H1 (cell line): ENCODE results near the gene LSM7. TPM values are rescaled to one million over a fixed set of nuclear protein-coding genes. Genes with fewer than 3 reads are reported as not detected.

Source experiments
- CTCF ChIA-PET: fragments of 300-600 bp; sonication (Branson Sonifier 250); formaldehyde crosslinking; loops from one replicate; lab custom pipeline; 2021; ENCODE audit not compliant: partially characterized antibody; lab: Charles Lee
- POLR2A ChIA-PET: fragments of 300-600 bp; sonication (Branson Sonifier 250); formaldehyde crosslinking; loops from one replicate; lab custom pipeline; 2021; ENCODE audit warnings: inconsistent platforms; ENCODE audit not compliant: partially characterized antibody; lab: Charles Lee
- DNase-seq, 2 experiments: peaks; one replicate each; pipeline versions ENCODE4 v3.0.0 to v3.0.0-alpha.2; 2010 to 2022; ENCODE audit warnings: low spot score in 2 of 2, low read depth in 1 of 2, mixed read lengths in 1 of 2
- FAIRE-seq: peaks from 2 replicates; lab custom pipeline; 2011; peaks lifted over from hg19 to GRCh38; lab: Jason Lieb, UNC
- H2AFZ ChIP-seq: 2 replicates; pipeline ENCODE4 v1.8.1; 2012; ENCODE audit warnings: low read length, inconsistent platforms
- H2AK5ac ChIP-seq: 2 replicates; pipeline ENCODE4 v1.6.1; 2013; ENCODE audit warnings: low read depth, low read length
- H2BK120ac ChIP-seq: replicated peaks from 2 replicates; pipeline ENCODE3; 2013; ENCODE audit warnings: low read depth, low read length, inconsistent platforms
- H2BK12ac ChIP-seq: 2 replicates; pipeline ENCODE4 v1.6.1; 2013; ENCODE audit warnings: low read depth, low read length
- H2BK15ac ChIP-seq: 2 replicates; pipeline ENCODE4 v1.6.1; 2013; ENCODE audit warnings: low read length
- H2BK20ac ChIP-seq: 2 replicates; pipeline ENCODE4 v1.6.1; 2013; ENCODE audit warnings: low read length
- H2BK5ac ChIP-seq: 2 replicates; pipeline ENCODE4 v1.6.1; 2013; ENCODE audit warnings: low read depth, low read length
- H3K14ac ChIP-seq: 2 replicates; pipeline ENCODE4 v1.6.1; 2013; ENCODE audit warnings: inconsistent platforms; ENCODE audit not compliant: insufficient read length
- H3K18ac ChIP-seq: 2 replicates; pipeline ENCODE4 v1.6.1; 2013; ENCODE audit warnings: low read length; ENCODE audit errors: extremely low read depth
- H3K23ac ChIP-seq: 2 replicates; pipeline ENCODE4 v1.6.1; 2013; ENCODE audit warnings: inconsistent platforms; ENCODE audit not compliant: insufficient read length
- H3K23me2 ChIP-seq: 2 replicates; pipeline ENCODE4 v1.6.1; 2013; ENCODE audit warnings: low read depth, low read length
- H3K27ac ChIP-seq: 2 replicates; pipeline ENCODE4 v1.6.1; 2011; ENCODE audit warnings: low read depth, low read length, inconsistent platforms
- H3K27me3 ChIP-seq, 4 experiments: replicated peaks in 1 of 4; 1 replicate in 1 of 4; 2 replicates in 3 of 4; pipeline versions ENCODE4 v1.6.1 to v1.8.1; 2011 to 2013; ENCODE audit warnings: low read length in 3 of 4, mild to moderate bottlenecking in 3 of 4, inconsistent platforms in 2 of 4, mixed read lengths in 2 of 4, moderate library complexity in 1 of 4; ENCODE audit not compliant: control insufficient read depth in 3 of 4, insufficient read depth in 3 of 4; ENCODE audit errors: extremely low read depth in 1 of 4
- H3K36me3 ChIP-seq, 4 experiments: 2 replicates each; pipeline versions ENCODE4 v1.6.1 to v1.8.1; 2011 to 2013; ENCODE audit warnings: mild to moderate bottlenecking in 4 of 4, low read length in 3 of 4, moderate library complexity in 2 of 4, control low read depth in 1 of 4, inconsistent platforms in 1 of 4; ENCODE audit not compliant: insufficient read depth in 4 of 4, control insufficient read depth in 2 of 4
- H3K4ac ChIP-seq: replicated peaks from 2 replicates; pipeline ENCODE3; 2013; ENCODE audit warnings: low read length, low read depth, mixed read lengths, inconsistent platforms; ENCODE audit not compliant: insufficient read length
- H3K4me1 ChIP-seq, 4 experiments: replicated peaks in 1 of 4; 1 replicate in 1 of 4; 2 replicates in 3 of 4; pipeline versions ENCODE4 v1.6.1 to v1.8.1; 2011 to 2013; ENCODE audit warnings: low read length in 3 of 4, inconsistent platforms in 2 of 4, mixed read lengths in 1 of 4; ENCODE audit not compliant: insufficient read depth in 4 of 4, control insufficient read depth in 3 of 4
- H3K4me2 ChIP-seq, 2 experiments: 2 replicates each; pipeline versions ENCODE4 v1.6.1 to v1.8.1; 2011 to 2013; ENCODE audit warnings: low read depth in 2 of 2, low read length in 2 of 2, control low read depth in 1 of 2, inconsistent platforms in 1 of 2, mild to moderate bottlenecking in 1 of 2; ENCODE audit not compliant: insufficient read depth in 1 of 2
- H3K4me3 ChIP-seq, 4 experiments: fragments of 200-600, 300-600 bp in 1 of 4; sonication (generic), shearing (Covaris generic), sonication (Bioruptor Twin) in 1 of 4; 2 replicates each; pipeline versions ENCODE4 v1.5.1 to v1.8.1; 2011 to 2016; ENCODE audit warnings: low read length in 4 of 4, low read depth in 3 of 4, control low read depth in 2 of 4, inconsistent platforms in 2 of 4, mild to moderate bottlenecking in 2 of 4, mixed read lengths in 1 of 4, moderate library complexity in 1 of 4; ENCODE audit not compliant: insufficient read depth in 2 of 4; ENCODE audit errors: extremely low read depth in 1 of 4
- H3K56ac ChIP-seq: replicated peaks from 2 replicates; pipeline ENCODE3; 2013; ENCODE audit warnings: low read depth, mild to moderate bottlenecking, mixed read lengths, low read length, inconsistent platforms; ENCODE audit not compliant: insufficient read length
- H3K79me1 ChIP-seq: 2 replicates; pipeline ENCODE4 v1.6.1; 2013; ENCODE audit warnings: low read depth, low read length, control low read depth
- H3K79me2 ChIP-seq, 2 experiments: 2 replicates each; pipeline versions ENCODE4 v1.6.1 to v1.8.1; 2012 to 2013; ENCODE audit warnings: low read length in 2 of 2, mild to moderate bottlenecking in 2 of 2, inconsistent platforms in 1 of 2; ENCODE audit not compliant: insufficient read depth in 2 of 2, control insufficient read depth in 1 of 2
- H3K9ac ChIP-seq, 4 experiments: replicated peaks in 1 of 4; 1 replicate in 1 of 4; 2 replicates in 3 of 4; pipeline versions ENCODE4 v1.6.1 to v1.8.1; 2011 to 2013; ENCODE audit warnings: low read depth in 3 of 4, low read length in 3 of 4, control low read depth in 2 of 4, mild to moderate bottlenecking in 2 of 4, moderate library complexity in 2 of 4, inconsistent platforms in 1 of 4; ENCODE audit errors: extremely low read depth in 1 of 4
- H3K9me3 ChIP-seq, 2 experiments: 2 replicates each; pipeline versions ENCODE4 v1.6.1 to v1.8.1; 2012 to 2013; ENCODE audit warnings: mild to moderate bottlenecking in 2 of 2, moderate library complexity in 2 of 2, control low read depth in 1 of 2, inconsistent platforms in 1 of 2, low read depth in 1 of 2, low read length in 1 of 2, mixed read lengths in 1 of 2; ENCODE audit not compliant: insufficient read depth in 2 of 2
- H4K20me1 ChIP-seq, 2 experiments: replicated peaks in 1 of 2; 2 replicates each; pipeline versions ENCODE3 to v1.8.1; 2011 to 2013; ENCODE audit warnings: inconsistent platforms in 2 of 2, low read length in 2 of 2, mild to moderate bottlenecking in 1 of 2; ENCODE audit not compliant: insufficient read depth in 2 of 2, control insufficient read depth in 1 of 2
- H4K5ac ChIP-seq: 2 replicates; pipeline ENCODE4 v1.6.1; 2013; ENCODE audit warnings: low read length, low read depth, mixed read lengths, inconsistent platforms; ENCODE audit not compliant: insufficient read length
- H4K8ac ChIP-seq: 2 replicates; pipeline ENCODE4 v1.8.0; 2013; ENCODE audit warnings: mild to moderate bottlenecking, moderate library complexity, low read length, inconsistent platforms; ENCODE audit not compliant: insufficient read depth; ENCODE audit errors: extremely low read depth
- H4K91ac ChIP-seq: replicated peaks from 2 replicates; pipeline ENCODE3; 2013; ENCODE audit warnings: low read length, mixed read lengths, inconsistent platforms; ENCODE audit not compliant: insufficient read length
- CEBPB ChIP-seq: IDR thresholded peaks from 2 replicates; pipeline ENCODE4 v1.6.1; 2012; ENCODE audit warnings: low read depth, low read length
- EP300 ChIP-seq, 2 experiments: IDR thresholded peaks; 1 replicate in 1 of 2; 2 replicates in 1 of 2; pipeline ENCODE4 v1.6.1; 2011 to 2012; ENCODE audit warnings: low read depth in 2 of 2, low read length in 2 of 2, mild to moderate bottlenecking in 2 of 2, borderline replicate concordance in 1 of 2, inconsistent platforms in 1 of 2, moderate library complexity in 1 of 2
- GTF2F1 ChIP-seq: IDR thresholded peaks from 2 replicates; pipeline ENCODE4 v1.6.1; 2012; ENCODE audit warnings: low read depth, low read length, improper control_type of control experiment, borderline replicate concordance
- RFX5 ChIP-seq: IDR thresholded peaks from 2 replicates; pipeline ENCODE4 v1.6.1; 2011; ENCODE audit warnings: low read depth, low read length, improper control_type of control experiment, borderline replicate concordance
- SUZ12 ChIP-seq: fragments of 200-600 bp; sonication (generic); IDR thresholded peaks from 2 replicates; pipeline ENCODE4 v1.6.1; 2012; ENCODE audit warnings: mild to moderate bottlenecking, inconsistent platforms, low read length, moderate library complexity, mixed read lengths
- TAF1 ChIP-seq: IDR thresholded peaks from 2 replicates; pipeline ENCODE4 v1.6.1; 2011; ENCODE audit warnings: mild to moderate bottlenecking, low read depth, low read length
- TBP ChIP-seq: IDR thresholded peaks from 2 replicates; pipeline ENCODE4 v1.6.1; 2011; ENCODE audit warnings: low read depth, low read length, improper control_type of control experiment
- WGBS, 2 experiments: shearing (Covaris generic) in 1 of 2; methylation state at CpG; one replicate each; pipeline versions ENCODE4 v1.1.6 to v1.1.7; 2013 to 2015; ENCODE audit warnings: low lambda C conversion rate in 2 of 2, mixed read lengths in 2 of 2, inconsistent platforms in 1 of 2, low coverage in 1 of 2, missing lambda C conversion rate in 1 of 2; ENCODE audit not compliant: insufficient replicate concordance in 2 of 2, insufficient coverage in 1 of 2, insufficient read length in 1 of 2; ENCODE audit errors: extremely low coverage in 1 of 2, missing lambda C conversion rate in 1 of 2; 5-methylcytosine and 5-hydroxymethylcytosine counted together
- polyA plus RNA-seq, 7 experiments: library from polyadenylated mRNA; depleted of rRNA in 3 of 7; stranded (reverse) in 5 of 7; unstranded in 2 of 7; fragments of >200 nt in 5 of 7; fragments of 200-250 nt in 2 of 7; gene quantifications; 1 replicate in 5 of 7; 2 replicates in 1 of 7; 4 replicates in 1 of 7; pipeline versions ENCODE4 v1.2.1 to v1.2.3, GENCODE V29; 2011 to 2013; ENCODE audit warnings: missing spikeins in 2 of 7, mixed read lengths in 2 of 7
- total RNA-seq: library from RNA; stranded (reverse); fragmentation: NEBNext Ultra II Directional; extraction: Animal tissue kit (Norgen Biotek cat#: 25700); gene quantifications from 2 replicates; pipeline ENCODE4 v1.2.1, GENCODE V29; 2021

Gene LSM7
- total and polyA plus RNA-seq, 2 of the 8 experiments (the other 6 are each of a cell fraction or from before 2014, with no cell fraction given): 228 to 1,335 TPM

DNA sequence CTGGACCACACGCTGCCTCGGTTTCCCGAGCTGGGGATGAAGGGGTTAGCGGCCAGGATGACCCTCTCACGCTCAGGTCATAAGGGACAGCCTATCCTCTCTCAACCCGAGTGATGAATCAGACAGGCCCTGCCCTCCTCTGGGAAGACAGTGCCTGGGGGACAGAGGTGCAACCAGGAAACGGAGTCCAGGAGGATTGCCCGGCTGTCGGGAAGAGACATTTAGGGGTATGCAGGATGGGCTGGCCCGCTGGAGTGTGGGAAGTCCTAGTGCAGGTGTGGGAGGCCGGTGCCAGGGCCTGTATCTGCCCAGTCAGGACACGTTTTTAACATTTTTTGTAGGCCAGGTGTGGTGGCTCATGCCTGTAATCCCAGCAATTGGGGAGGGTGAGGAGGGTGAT, 8.3 kb downstream of the LSM7 start:
- Histone ChIP-seq H2BK120ac (no peak overlapping the region), H3K23ac (no peak overlapping the region), H4K5ac (no peak overlapping the region), H3K4me1 (peaks cover 0 to 1% (median 0%) of the 10 kb centered on the region in 4 experiments; a peak in 1 of 7 replicates), H3K27me3 (no peaks in the 10 kb centered on the region), H3K14ac (no peak overlapping the region), H3K18ac (no peak overlapping the region), H3K4ac (no peak overlapping the region), H2AK5ac (no peak overlapping the region), H3K4me2 (no peak overlapping the region), H3K36me3 (peaks cover 0 to 11% (median 3%) of the 10 kb centered on the region in 4 experiments; a peak in 5 of 8 replicates), H2BK20ac (no peak overlapping the region), H3K79me2 (no peaks in the 10 kb centered on the region), H4K91ac (no peak overlapping the region), H3K27ac (no peak overlapping the region), H4K8ac (peak overlapping the region; percentile 57), H3K9ac (no peak overlapping the region), H2BK12ac (no peak overlapping the region), H2BK5ac (no peak overlapping the region), H4K20me1 (peaks cover 0 to 3% of the 10 kb centered on the region in 2 experiments), H3K79me1 (no peaks in the 10 kb centered on the region), H3K23me2 (no peaks in the 10 kb centered on the region), H3K4me3 (no peak overlapping the region), H2AFZ (no peak overlapping the region), H2BK15ac (no peak overlapping the region), H3K9me3 (no peaks in the 10 kb centered on the region), H3K56ac (no peak overlapping the region)
- ChIA-PET CTCF (interaction anchor here (0.7 to 1.5 kb wide), 2 partner anchors 59 to 68 kb away, joined by 3 read pairs; no protein-coding TSS in a partner anchor), POLR2A (interaction anchor here (0.7 to 2.5 kb wide), 4 partner anchors 8 to 80 kb away, joined by 3 to 8 read pairs (median 5); partner anchors contain the start of gene LSM7)
- no peak for DNase-seq
- no peak for FAIRE-seq
- WGBS, 2 experiments: 88% methylated on average over 10 of the region's 12 CpGs; no CpG with 5 or more reads in 1 of the 2 experiments
- no peak for TF ChIP-seq RFX5
- no peak for TF ChIP-seq EP300 (IDR thresholded peaks at IDR 0.05; ENCODE audit: borderline replicate concordance in 1 of 2, low read depth in 2 of 2, low read length in 2 of 2)
- TF ChIP-seq GTF2F1: no peak
- TF ChIP-seq TAF1: no peak
- TF ChIP-seq CEBPB: no peak
- no peak for TF ChIP-seq TBP
- TF ChIP-seq SUZ12: no peak
